ENCODE data around the gene FER1L5.

Gene FER1L5

DNA sequence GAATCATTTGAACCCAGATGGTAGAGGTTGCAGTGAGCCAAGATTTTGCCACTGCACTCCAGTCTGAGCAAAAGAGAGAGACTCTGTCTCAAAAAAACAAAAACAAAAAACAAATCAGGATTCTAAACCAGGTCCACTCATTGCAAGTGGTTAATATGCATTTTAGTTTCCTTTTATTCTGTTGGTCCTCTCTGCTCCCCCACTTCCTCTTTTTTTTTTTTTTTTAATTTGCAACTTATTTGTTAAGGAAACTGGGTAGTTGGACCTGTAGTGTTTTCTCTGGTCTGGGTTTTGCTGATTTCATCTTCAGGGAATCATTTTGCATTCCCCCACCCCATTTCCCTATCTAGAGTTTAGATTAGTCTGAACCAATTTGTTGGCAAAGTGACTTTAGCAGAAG is 14.0 kb downstream of the FER1L5 start:
- no peak overlapping the region for H3K4me2 ChIP-seq (ENCODE audit: low read depth, low read length, poor library complexity, severe bottlenecking)
- H3K9ac ChIP-seq (ENCODE audit: low read depth, low read length, poor library complexity, severe bottlenecking): no peak overlapping the region
- H3K36me3 ChIP-seq (ENCODE audit: insufficient read depth, low read length): no peaks in the 10 kb centered on the region
- H3K27me3 ChIP-seq (ENCODE audit: insufficient read depth, low read length, poor library complexity, severe bottlenecking): no peaks in the 10 kb centered on the region
- H3K79me2 ChIP-seq (ENCODE audit: insufficient read depth, low read length): no peaks in the 10 kb centered on the region
- H3F3A ChIP-seq (ENCODE audit: low read depth): no peaks in the 10 kb centered on the region
- H3K4me1 ChIP-seq (ENCODE audit: insufficient read depth, low read length, poor library complexity, severe bottlenecking): no peaks in the 10 kb centered on the region
- no peaks in the 10 kb centered on the region for H3K9me2 ChIP-seq (replicated peaks; ENCODE audit: low read depth, low read length)
- no peaks in the 10 kb centered on the region for H4K20me1 ChIP-seq (ENCODE audit: insufficient read depth, low read length, poor library complexity, severe bottlenecking)
- H2AFZ ChIP-seq (ENCODE audit: low read length): peak overlapping the region; percentile 3; the same call in 1 of the 2 replicates
- TF ChIP-seq EZH2phosphoT487 (IDR thresholded peaks at IDR 0.05; ENCODE audit: borderline replicate concordance): no peak
- TF ChIP-seq, protein P1, sequence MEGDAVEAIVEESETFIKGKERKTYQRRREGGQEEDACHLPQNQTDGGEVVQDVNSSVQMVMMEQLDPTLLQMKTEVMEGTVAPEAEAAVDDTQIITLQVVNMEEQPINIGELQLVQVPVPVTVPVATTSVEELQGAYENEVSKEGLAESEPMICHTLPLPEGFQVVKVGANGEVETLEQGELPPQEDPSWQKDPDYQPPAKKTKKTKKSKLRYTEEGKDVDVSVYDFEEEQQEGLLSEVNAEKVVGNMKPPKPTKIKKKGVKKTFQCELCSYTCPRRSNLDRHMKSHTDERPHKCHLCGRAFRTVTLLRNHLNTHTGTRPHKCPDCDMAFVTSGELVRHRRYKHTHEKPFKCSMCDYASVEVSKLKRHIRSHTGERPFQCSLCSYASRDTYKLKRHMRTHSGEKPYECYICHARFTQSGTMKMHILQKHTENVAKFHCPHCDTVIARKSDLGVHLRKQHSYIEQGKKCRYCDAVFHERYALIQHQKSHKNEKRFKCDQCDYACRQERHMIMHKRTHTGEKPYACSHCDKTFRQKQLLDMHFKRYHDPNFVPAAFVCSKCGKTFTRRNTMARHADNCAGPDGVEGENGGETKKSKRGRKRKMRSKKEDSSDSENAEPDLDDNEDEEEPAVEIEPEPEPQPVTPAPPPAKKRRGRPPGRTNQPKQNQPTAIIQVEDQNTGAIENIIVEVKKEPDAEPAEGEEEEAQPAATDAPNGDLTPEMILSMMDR (conservative IDR thresholded peaks at IDR 0.05; ENCODE audit: low read length): no peak
- H3K4me3 ChIP-seq (ENCODE audit: low read length, poor library complexity, severe bottlenecking): no peak overlapping the region
- H3K9me3 ChIP-seq (ENCODE audit: insufficient read depth, low read depth, low read length): no peaks in the 10 kb centered on the region

DNA sequence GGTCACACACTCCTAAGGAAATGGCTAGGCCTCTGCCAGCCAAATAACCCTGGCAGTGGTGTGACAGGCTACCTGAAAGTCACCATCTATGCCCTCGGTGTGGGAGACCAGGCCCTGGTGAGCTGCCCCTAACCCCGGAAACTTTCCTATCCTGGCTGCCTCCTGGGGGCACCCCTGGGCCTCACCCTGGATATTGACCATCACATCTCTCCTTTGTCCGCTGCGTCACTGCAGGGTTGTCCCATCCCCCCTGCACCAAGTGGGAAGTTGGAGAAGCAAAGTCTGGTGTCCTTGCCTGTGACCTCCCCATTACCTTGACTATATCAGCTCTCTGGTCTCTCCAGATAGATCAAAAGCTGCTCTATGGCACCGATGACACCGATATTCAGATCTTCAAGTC is 18.8 kb downstream of the FER1L5 start:
- Histone ChIP-seq H3K9me3 (ENCODE audit: insufficient read depth, low read depth, low read length) (no peaks in the 10 kb centered on the region), H3F3A (ENCODE audit: low read depth) (no peaks in the 10 kb centered on the region), H3K4me1 (ENCODE audit: insufficient read depth, low read length, poor library complexity, severe bottlenecking) (no peaks in the 10 kb centered on the region), H3K36me3 (ENCODE audit: insufficient read depth, low read length) (no peaks in the 10 kb centered on the region), H3K9me2 (replicated peaks; ENCODE audit: low read depth, low read length) (no peaks in the 10 kb centered on the region), H2AFZ (ENCODE audit: low read length) (no peak overlapping the region), H3K9ac (ENCODE audit: low read depth, low read length, poor library complexity, severe bottlenecking) (no peak overlapping the region), H3K79me2 (ENCODE audit: insufficient read depth, low read length) (no peaks in the 10 kb centered on the region), H3K27me3 (ENCODE audit: insufficient read depth, low read length, poor library complexity, severe bottlenecking) (no peaks in the 10 kb centered on the region), H4K20me1 (ENCODE audit: insufficient read depth, low read length, poor library complexity, severe bottlenecking) (no peaks in the 10 kb centered on the region), H3K4me2 (ENCODE audit: low read depth, low read length, poor library complexity, severe bottlenecking) (no peak overlapping the region), H3K4me3 (ENCODE audit: low read length, poor library complexity, severe bottlenecking) (no peak overlapping the region)
- TF ChIP-seq, protein P1 (conservative IDR thresholded peaks at IDR 0.05; ENCODE audit: low read length): no peak
- TF ChIP-seq EZH2phosphoT487 (IDR thresholded peaks at IDR 0.05; ENCODE audit: borderline replicate concordance): no peak

GRCh38 chr2:96662360-96662759 is 19.8 kb downstream of the FER1L5 start:
- Histone ChIP-seq H3K4me3 (ENCODE audit: low read length, poor library complexity, severe bottlenecking) (no peak overlapping the region), H3K9me2 (replicated peaks; ENCODE audit: low read depth, low read length) (no peaks in the 10 kb centered on the region), H3F3A (ENCODE audit: low read depth) (no peaks in the 10 kb centered on the region), H3K9me3 (ENCODE audit: insufficient read depth, low read depth, low read length) (no peaks in the 10 kb centered on the region), H3K79me2 (ENCODE audit: insufficient read depth, low read length) (no peaks in the 10 kb centered on the region), H3K27me3 (ENCODE audit: insufficient read depth, low read length, poor library complexity, severe bottlenecking) (no peaks in the 10 kb centered on the region), H3K36me3 (ENCODE audit: insufficient read depth, low read length) (no peaks in the 10 kb centered on the region), H4K20me1 (ENCODE audit: insufficient read depth, low read length, poor library complexity, severe bottlenecking) (no peaks in the 10 kb centered on the region), H3K4me2 (ENCODE audit: low read depth, low read length, poor library complexity, severe bottlenecking) (no peak overlapping the region), H2AFZ (ENCODE audit: low read length) (no peak overlapping the region), H3K4me1 (ENCODE audit: insufficient read depth, low read length, poor library complexity, severe bottlenecking) (no peaks in the 10 kb centered on the region), H3K9ac (ENCODE audit: low read depth, low read length, poor library complexity, severe bottlenecking) (no peak overlapping the region)
- TF ChIP-seq EZH2phosphoT487 (IDR thresholded peaks at IDR 0.05; ENCODE audit: borderline replicate concordance): no peak
- TF ChIP-seq, protein P1 (conservative IDR thresholded peaks at IDR 0.05; ENCODE audit: low read length): no peak

All from Loucy (cell line).